GM19468 (cell line): ENCODE data around the gene PSMC3IP.
A peak's percentile ranks its signal among the peaks of the same experiment; 100 is the strongest.
"Not testable (repeated sequence)": the region's sequence is repeated elsewhere in the genome, so short reads cannot be mapped to it uniquely, and the experiment has no call there.

Experiments
- ATAC-seq: cut with Tn5 transposase; IDR thresholded peaks from one replicate; pipeline ENCODE4 v1.9.1; 2021; ENCODE audit warnings: mild to moderate bottlenecking, moderate library complexity, moderate number of reproducible peaks; ENCODE audit not compliant: unreplicated experiment; ENCODE audit errors: extremely low read depth

The PSMC3IP gene

GRCh38 chr17:42543190-42544079 lies 34.1 kb downstream of the PSMC3IP start:
- no peak for ATAC-seq

- no peak for ATAC-seq
Measured at GRCh38 chr17:42541041-42541833, 36.3 kb downstream of the PSMC3IP start.

GRCh38 chr17:42540558-42540957 lies 37.0 kb downstream of the PSMC3IP start:
- not testable (repeated sequence) for ATAC-seq

GRCh38 chr17:42538482-42538881 lies 39.0 kb downstream of the PSMC3IP start:
- no peak for ATAC-seq

GRCh38 chr17:42537826-42538451 lies 39.6 kb downstream of the PSMC3IP start:
- no peak for ATAC-seq

- ATAC-seq, result no peak
Measured at GRCh38 chr17:42537156-42537805, 40.2 kb downstream of the PSMC3IP start.

- peak; percentile 37 for ATAC-seq
Measured at GRCh38 chr17:42536372-42537155, 41.0 kb downstream of the PSMC3IP start.

GRCh38 chr17:42536048-42536371 lies 41.5 kb downstream of the PSMC3IP start, which contains the start of gene NAGLU:
Gene NAGLU (plus strand): TSS chr17:42536241. CDS start chr17:42536273, 32 bp downstream.
- peak; percentile 31 for ATAC-seq

- ATAC-seq, result no peak
Measured at GRCh38 chr17:42535155-42536047, 42.1 kb downstream of the PSMC3IP start.

GRCh38 chr17:42531455-42532354 lies 45.8 kb downstream of the PSMC3IP start:
- peak; percentile 29 for ATAC-seq

- no peak for ATAC-seq
Measured at GRCh38 chr17:42530952-42531454, 46.5 kb downstream of the PSMC3IP start.

- no peak for ATAC-seq
Measured at GRCh38 chr17:42529061-42529460, 48.5 kb downstream of the PSMC3IP start.

GRCh38 chr17:42527932-42528331 lies 49.6 kb downstream of the PSMC3IP start:
- no peak for ATAC-seq

- ATAC-seq, result no peak
Measured at GRCh38 chr17:42526031-42526444, 51.5 kb downstream of the PSMC3IP start.

- ATAC-seq, result no peak
Measured at GRCh38 chr17:42525221-42525620, 52.3 kb downstream of the PSMC3IP start.

GRCh38 chr17:42522798-42523278 lies 54.7 kb downstream of the PSMC3IP start:
- ATAC-seq, result no peak
